ENCODE data around the gene TRIM24.

- TF ChIP-seq CTCF (IDR thresholded peaks at IDR 0.05): no peak
- TF ChIP-seq EP300 (IDR thresholded peaks at IDR 0.05): no peak
- no peak for TF ChIP-seq POLR2AphosphoS5 (IDR thresholded peaks at IDR 0.05)
- no peak for TF ChIP-seq POLR2A (IDR thresholded peaks at IDR 0.05)
Observed at GRCh38 chr7:138527746-138528223, 67.7 kb downstream of the TRIM24 start.
